Measurements from ENCODE around the gene DAPL1.
"Not testable (repeated sequence)": the region's sequence is repeated elsewhere in the genome, so short reads cannot be mapped to it uniquely, and the experiment has no call there.

The DAPL1 gene

DNA sequence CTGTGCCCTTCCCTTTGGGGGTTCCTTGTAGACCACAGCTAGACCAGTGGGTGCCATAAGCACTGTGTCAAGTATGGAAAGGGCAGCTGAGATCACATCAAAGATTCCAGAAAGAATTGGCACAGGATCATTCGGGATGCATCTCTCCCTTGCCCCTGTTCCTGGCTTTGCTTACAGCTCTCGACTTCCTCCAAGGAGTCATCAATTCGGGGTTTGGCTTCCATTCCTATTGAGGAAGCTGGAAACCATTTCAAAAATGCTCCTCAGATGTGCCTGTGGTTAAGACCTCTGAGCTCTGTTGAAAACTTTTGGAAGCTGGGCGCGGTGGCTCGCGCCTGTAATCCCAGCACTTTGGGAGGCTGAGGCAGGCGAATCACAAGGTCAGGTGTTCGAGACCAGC lies 65.1 kb downstream of the DAPL1 start:
- not testable (repeated sequence) for H3K4me3 ChIP-seq, H3K27ac ChIP-seq

DNA sequence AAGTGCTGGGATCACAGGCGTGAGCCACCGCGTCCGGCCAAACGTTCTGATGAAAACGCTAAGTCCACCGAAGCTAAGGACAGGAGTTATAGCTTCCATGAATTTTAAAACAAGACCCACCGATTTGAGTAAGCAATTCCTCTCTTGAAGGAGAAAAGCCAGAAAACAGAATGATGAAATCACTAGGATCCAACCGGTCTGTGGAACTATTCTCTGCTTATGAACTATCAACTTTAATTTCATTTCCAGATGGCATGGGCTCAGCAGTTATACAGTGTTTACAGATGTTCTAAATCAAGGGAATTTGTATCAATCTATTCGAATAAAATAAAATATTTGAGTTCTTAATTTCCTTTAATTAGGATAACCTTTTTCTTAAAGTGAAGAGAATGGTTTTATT lies 66.5 kb downstream of the DAPL1 start:
- not testable (repeated sequence) for H3K27ac ChIP-seq, H3K4me3 ChIP-seq

DNA sequence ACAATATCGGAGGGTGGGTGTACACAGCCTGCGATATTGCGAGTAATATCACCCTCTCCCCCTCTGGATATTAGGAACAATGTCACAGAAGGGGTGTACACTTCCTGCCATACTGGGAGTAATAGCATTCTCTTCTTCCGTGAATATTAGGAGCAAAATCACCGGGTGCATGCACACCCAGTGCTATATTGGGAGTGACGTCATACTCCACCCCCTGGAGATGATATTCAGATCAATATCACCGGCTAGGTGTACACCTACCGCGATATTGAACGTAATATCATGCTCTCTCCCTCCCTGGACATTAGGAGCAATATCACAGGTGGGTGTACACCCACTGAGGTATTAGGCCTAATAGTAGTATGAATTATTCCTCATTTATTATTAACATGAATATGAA lies 70.4 kb downstream of the DAPL1 start:
- not testable (repeated sequence) for H3K4me3 ChIP-seq, H3K27ac ChIP-seq
